ENCODE results near the gene AJAP1. TPM values are rescaled to one million over a fixed set of nuclear protein-coding genes. Genes with fewer than 3 reads are reported as not detected.

The AJAP1 gene
- total and polyA plus RNA-seq, 2 of the 8 experiments (the other 6 are each of a cell fraction or from before 2014, with no cell fraction given), result 1.9 to 6.2 TPM

- Histone ChIP-seq H3K27me3 (replicated peaks in 1 of 4; ENCODE audit: control insufficient read depth in 3 of 4, extremely low read depth in 1 of 4, insufficient read depth in 3 of 4, low read length in 3 of 4) (no peaks in the 10 kb centered on the region), H2BK12ac (ENCODE audit: low read depth, low read length) (no peak overlapping the region; the same call in 1 of the 2 replicates), H3K9ac (replicated peaks in 1 of 4; ENCODE audit: extremely low read depth in 1 of 4, low read depth in 3 of 4, low read length in 3 of 4) (no peak overlapping the region), H4K8ac (ENCODE audit: extremely low read depth, insufficient read depth, low read length) (no peak overlapping the region), H3K18ac (ENCODE audit: extremely low read depth, low read length) (no peak overlapping the region), H2AK5ac (ENCODE audit: low read depth, low read length) (no peak overlapping the region), H3K79me1 (ENCODE audit: low read depth, low read length) (no peaks in the 10 kb centered on the region), H3K27ac (ENCODE audit: low read depth, low read length) (no peak overlapping the region), H2BK20ac (ENCODE audit: low read length) (no peak overlapping the region), H3K56ac (replicated peaks; ENCODE audit: insufficient read length, low read depth, low read length) (no peak overlapping the region), H3K14ac (ENCODE audit: insufficient read length) (no peak overlapping the region), H4K91ac (replicated peaks; ENCODE audit: insufficient read length, low read length) (no peak overlapping the region), H4K5ac (ENCODE audit: insufficient read length, low read depth, low read length) (no peak overlapping the region), H2BK120ac (replicated peaks; ENCODE audit: low read depth, low read length) (no peak overlapping the region), H3K4me1 (replicated peaks in 1 of 4; ENCODE audit: control insufficient read depth in 3 of 4, insufficient read depth in 4 of 4, low read length in 3 of 4) (no peaks in the 10 kb centered on the region), H3K23ac (ENCODE audit: insufficient read length) (no peak overlapping the region), H4K20me1 (replicated peaks in 1 of 2; ENCODE audit: control insufficient read depth in 1 of 2, insufficient read depth in 2 of 2, low read length in 2 of 2) (no peaks in the 10 kb centered on the region), H2BK5ac (ENCODE audit: low read depth, low read length) (no peak overlapping the region), H3K9me3 (ENCODE audit: insufficient read depth in 2 of 2, low read depth in 1 of 2, low read length in 1 of 2) (peaks cover 7 to 13% of the 10 kb centered on the region in 2 experiments; a peak in 3 of 4 replicates), H3K79me2 (ENCODE audit: control insufficient read depth in 1 of 2, insufficient read depth in 2 of 2, low read length in 2 of 2) (no peaks in the 10 kb centered on the region), H2BK15ac (ENCODE audit: low read length) (no peak overlapping the region), H3K4me2 (ENCODE audit: insufficient read depth in 1 of 2, low read depth in 2 of 2, low read length in 2 of 2) (no peak overlapping the region), H3K36me3 (ENCODE audit: control insufficient read depth in 2 of 4, insufficient read depth in 4 of 4, low read length in 3 of 4) (no peaks in the 10 kb centered on the region), H2AFZ (ENCODE audit: low read length) (no peak overlapping the region), H3K23me2 (ENCODE audit: low read depth, low read length) (no peaks in the 10 kb centered on the region), H3K4ac (replicated peaks; ENCODE audit: insufficient read length, low read depth, low read length) (no peak overlapping the region), H3K4me3 (ENCODE audit: extremely low read depth in 1 of 4, insufficient read depth in 2 of 4, low read depth in 3 of 4, low read length in 4 of 4) (no peak overlapping the region)
- CTCF ChIA-PET (ENCODE audit: partially characterized antibody), result interaction anchor here (0.7 to 1.2 kb wide), 5 partner anchors 9 to 644 kb away, joined by 3 read pairs; no protein-coding TSS in a partner anchor
- no peak for DNase-seq (ENCODE audit: low read depth in 1 of 2, low spot score in 2 of 2)
- no peak for FAIRE-seq
- POLR2A ChIA-PET (ENCODE audit: partially characterized antibody), result no interaction called here
- WGBS, 2 experiments (ENCODE audit: extremely low coverage in 1 of 2, insufficient coverage in 1 of 2, insufficient read length in 1 of 2, insufficient replicate concordance in 2 of 2, low coverage in 1 of 2, low lambda C conversion rate in 2 of 2, missing lambda C conversion rate in 1 of 2), result 92% methylated on average over 8 of the region's 8 CpGs; no CpG with 5 or more reads in 1 of the 2 experiments
- TF ChIP-seq FOSL1 (IDR thresholded peaks at IDR 0.05; ENCODE audit: insufficient read depth, low read depth, low read length) (no peak), BACH1 (IDR thresholded peaks at IDR 0.05; ENCODE audit: low read length) (no peak), KDM4A (IDR thresholded peaks at IDR 0.05; ENCODE audit: low read depth, low read length, severe bottlenecking) (no peak), GTF2F1 (IDR thresholded peaks at IDR 0.05; ENCODE audit: borderline replicate concordance, low read depth, low read length) (no peak), SP1 (IDR thresholded peaks at IDR 0.05; ENCODE audit: low read depth, low read length) (no peak), NANOG (IDR thresholded peaks at IDR 0.05; ENCODE audit: insufficient read depth, low read depth, low read length, poor library complexity, severe bottlenecking) (no peak), YY1 (IDR thresholded peaks at IDR 0.05; ENCODE audit: low read depth, low read length) (no peak), KDM5A (IDR thresholded peaks at IDR 0.05; ENCODE audit: low read length) (no peak), HDAC2 (IDR thresholded peaks at IDR 0.05; ENCODE audit: borderline replicate concordance in 1 of 2, low read depth in 2 of 2, low read length in 2 of 2) (no peak), SIX5 (IDR thresholded peaks at IDR 0.05; ENCODE audit: low read depth, low read length) (no peak), MAFK (IDR thresholded peaks at IDR 0.05; ENCODE audit: low read depth, low read length) (no peak), NRF1 (IDR thresholded peaks at IDR 0.05; ENCODE audit: low read depth, low read length) (no peak), CEBPB (IDR thresholded peaks at IDR 0.05; ENCODE audit: low read depth, low read length) (no peak), KDM1A (IDR thresholded peaks at IDR 0.05; ENCODE audit: borderline replicate concordance, low read length) (no peak), EGR1 (IDR thresholded peaks at IDR 0.05; ENCODE audit: borderline replicate concordance, low read depth, low read length) (no peak), SUZ12 (IDR thresholded peaks at IDR 0.05; ENCODE audit: low read length) (no peak)
Measured at GRCh38 chr1:4837752-4838151, 183.3 kb downstream of the AJAP1 start.

Measured in H1 (cell line).